NCI-H128 (cell line): ENCODE measurements around the gene RETSAT.

Source experiments
- DNase-seq: peaks from one replicate; lab custom pipeline; 2025; ENCODE audit not compliant: unreplicated experiment; lab: John Stamatoyannopoulos, UW

RETSAT gene

DNA sequence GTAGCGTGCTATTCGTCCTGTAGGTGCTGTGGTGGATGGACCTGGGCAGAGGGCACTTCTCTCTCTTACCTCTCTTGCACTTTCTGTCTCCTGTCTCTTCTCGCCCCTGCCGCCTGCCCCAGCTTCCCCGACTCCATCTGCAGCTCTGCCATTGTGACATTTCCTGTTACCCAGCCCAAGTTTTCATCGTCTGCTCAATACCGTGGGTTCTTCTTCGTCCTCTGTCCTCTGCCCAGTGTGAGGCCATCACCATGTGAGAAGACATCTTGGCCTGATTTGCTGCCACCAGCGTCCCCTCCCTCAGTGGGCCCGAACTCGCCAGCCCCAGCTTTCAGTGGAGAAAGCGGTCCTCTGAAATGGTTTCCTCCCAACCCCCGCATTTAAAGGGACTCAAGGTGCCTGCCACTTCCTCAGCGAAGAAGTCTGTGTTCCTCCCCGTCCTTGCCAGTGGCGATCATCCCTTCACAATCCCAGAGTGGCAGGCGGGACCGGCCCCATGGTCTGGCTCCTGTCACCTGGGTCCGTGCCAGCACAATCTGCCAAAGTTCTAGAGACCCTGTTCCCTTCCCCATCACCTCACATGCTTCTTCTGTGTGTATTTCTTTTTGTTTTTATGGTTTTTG lies 44.5 kb downstream of the RETSAT start:
- no peak for DNase-seq

DNA sequence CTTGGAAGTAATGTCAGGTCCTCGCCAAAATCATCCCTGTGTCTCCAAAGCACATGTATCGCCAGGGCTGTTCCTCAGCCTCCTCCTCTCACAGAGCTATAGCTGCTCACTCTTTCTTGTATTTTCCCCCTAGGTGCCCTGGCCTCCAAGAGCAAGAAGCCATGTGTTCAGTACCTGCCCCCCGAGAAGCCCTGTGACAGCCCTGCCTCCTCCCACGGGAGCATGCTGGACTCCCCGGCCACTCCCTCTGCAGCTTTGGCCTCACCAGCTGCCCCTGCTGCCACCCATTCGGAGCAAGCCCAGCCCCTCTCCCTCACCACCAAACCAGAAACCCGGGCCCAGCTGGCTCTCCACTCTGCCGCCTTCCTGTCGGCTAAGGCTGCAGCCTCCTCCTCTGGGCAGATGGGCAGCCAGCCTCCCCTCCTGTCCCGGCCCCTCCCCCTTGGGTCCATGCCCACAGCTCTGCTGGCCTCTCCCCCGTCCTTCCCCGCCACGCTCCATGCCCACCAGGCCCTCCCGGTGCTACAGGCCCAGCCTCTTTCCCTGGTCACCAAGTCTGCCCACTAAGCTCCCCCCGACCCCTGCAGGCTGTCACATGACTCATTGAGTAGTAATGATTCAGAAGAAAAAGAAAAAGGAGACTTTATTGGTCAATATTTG lies 45.3 kb downstream of the RETSAT start:
- no peak for DNase-seq

DNA sequence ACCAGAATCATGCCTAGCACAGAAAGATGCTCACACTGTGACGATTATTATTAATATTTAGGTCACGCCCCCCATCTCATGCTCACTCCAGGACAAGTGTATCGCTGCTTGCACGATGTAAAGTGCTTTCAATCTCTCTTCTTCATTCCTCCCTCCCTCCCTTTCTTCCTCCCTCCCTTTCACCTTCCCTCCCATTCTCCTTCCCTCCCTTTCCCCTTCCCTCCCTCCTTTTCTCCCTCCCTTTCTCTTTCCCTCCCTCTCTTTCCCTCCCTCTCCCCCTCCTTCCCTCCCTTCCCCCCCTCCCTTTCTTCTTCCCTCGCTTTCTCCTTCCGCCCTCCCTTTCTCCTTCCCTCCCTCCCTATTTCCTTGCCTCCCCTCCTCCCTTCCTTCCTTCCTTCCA lies 46.1 kb downstream of the RETSAT start:
- no peak for DNase-seq

DNA sequence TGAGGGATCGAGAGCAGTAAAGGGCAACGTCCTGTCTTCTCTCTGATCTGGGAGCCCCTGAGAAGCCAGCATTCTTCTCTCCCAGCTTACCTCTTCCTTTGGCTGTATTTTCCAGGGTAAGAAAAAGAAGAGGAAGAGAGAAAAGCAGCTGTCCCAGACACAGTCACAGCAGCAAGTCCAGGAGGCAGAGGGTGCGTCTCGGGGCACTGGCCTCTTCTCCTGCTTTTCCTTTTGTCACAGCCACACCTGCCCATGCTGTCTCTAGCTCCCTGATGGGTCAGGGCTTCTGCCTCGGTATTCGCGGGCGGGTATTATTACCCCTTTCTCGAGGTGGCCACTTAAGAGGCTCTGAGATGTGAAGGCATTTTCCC lies 46.8 kb downstream of the RETSAT start:
- no peak for DNase-seq

DNA sequence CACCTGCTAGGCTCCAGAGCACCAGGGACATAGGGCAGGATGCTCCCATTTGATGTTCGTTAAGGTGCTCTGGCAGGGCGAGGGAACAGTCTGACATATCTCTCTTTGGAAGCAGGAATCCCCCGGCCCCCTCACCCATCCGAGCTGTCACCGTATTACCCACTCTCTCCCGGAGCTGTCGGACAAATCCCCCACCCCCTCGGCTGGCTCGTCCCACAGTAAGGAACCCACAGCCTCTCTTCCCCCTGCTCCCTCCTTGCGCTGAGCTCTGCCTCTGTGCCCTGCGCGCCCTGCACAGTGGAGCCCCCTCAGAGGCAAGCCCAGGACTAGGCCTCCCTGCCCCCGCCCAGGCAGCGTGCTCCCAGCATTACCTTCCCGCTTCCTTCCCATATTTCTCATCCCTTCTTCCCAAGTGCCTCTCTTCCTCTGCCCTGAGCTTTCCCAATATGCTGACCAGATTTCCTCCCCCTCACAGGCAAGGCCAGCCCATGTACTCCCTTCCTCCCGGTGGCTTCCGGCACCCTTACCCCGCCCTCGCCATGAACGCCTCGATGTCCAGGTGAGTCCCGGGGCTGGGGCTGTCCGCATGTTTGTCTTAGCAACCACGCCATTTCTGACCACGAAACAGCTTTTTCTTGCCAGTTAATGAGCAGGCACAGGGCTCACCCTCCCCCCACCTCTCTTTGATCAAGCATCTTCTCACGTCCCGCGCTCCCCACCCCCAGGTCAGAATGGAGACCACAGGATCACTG lies 50.4 kb downstream of the RETSAT start:
- no peak for DNase-seq

DNA sequence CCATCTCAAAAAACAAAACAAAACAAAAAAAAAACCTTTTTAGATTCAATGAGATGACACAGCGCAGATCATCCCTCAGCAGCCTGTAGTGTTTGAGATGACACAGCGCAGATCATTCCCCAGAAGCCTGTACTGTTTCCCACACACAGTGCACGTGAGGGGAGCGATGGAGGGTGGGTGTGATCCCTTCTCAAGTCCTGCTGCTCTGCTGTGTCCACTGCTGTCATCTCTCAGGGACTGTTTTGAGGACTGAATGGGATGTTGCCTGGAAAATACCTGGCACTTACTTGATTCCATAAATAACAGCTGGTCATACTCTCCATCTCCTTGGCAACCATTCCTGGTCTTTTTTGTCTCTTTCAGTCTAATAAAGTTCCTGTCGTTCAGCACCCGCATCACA lies 52.2 kb downstream of the RETSAT start:
- no peak for DNase-seq
